HCT116 (cell line): ENCODE results near the gene COQ6. TPM values are rescaled to one million over a fixed set of nuclear protein-coding genes. Genes with fewer than 3 reads are reported as not detected.

Source experiments
- ATAC-seq: fragments of 200-7000 bp; cut with Tn5 transposase; 2 replicates; pipeline ENCODE4 v1.9.1; 2020; ENCODE audit warnings: mild to moderate bottlenecking, moderate library complexity
- BruUV-seq: library from RNA; stranded (reverse); fragments of 400-500 nt; replicated peaks from 2 replicates; lab custom pipeline; 2021; lab: Mats Ljungman, UMichigan
- CTCF ChIA-PET: fragments of 300-600 bp; sonication (Branson Sonifier 250); formaldehyde crosslinking; loops from one replicate; lab custom pipeline; 2021; ENCODE audit warnings: antibody characterized with exemption; lab: Charles Lee
- POLR2A ChIA-PET: fragments of 300-600, 350-600 bp; sonication (Branson Sonifier 250); formaldehyde crosslinking; loops from one replicate; lab custom pipeline; 2021; ENCODE audit warnings: antibody characterized with exemption; lab: Charles Lee
- RAD21 ChIA-PET, 2 experiments: fragments of 300-600 bp; sonication (Branson Sonifier 250); formaldehyde crosslinking; loops; one replicate each; lab custom pipeline; 2023; ENCODE audit warnings: low total read pairs in 2 of 2; ENCODE audit not compliant: uncharacterized antibody in 2 of 2, unreplicated experiment in 2 of 2, low non-redundant PET in 1 of 2; lab: Charles Lee
- DNase-seq: peaks from one replicate; pipeline ENCODE4 v3.0.0-alpha.2; 2010; ENCODE audit warnings: low read depth, low spot score
- H2AFZ ChIP-seq: fragments of 200-600 bp; shearing (Covaris generic), sonication (generic); 2 replicates; pipeline ENCODE4 v1.6.1; 2017; ENCODE audit warnings: low read depth, mixed run types, mixed read lengths, antibody characterized with exemption, low read length; ENCODE audit not compliant: poor library complexity, severe bottlenecking
- H3K27ac ChIP-seq: 2 replicates; pipeline ENCODE4 v1.5.1; 2012; ENCODE audit warnings: low read depth, low read length
- H3K27me3 ChIP-seq: fragments of 200-600 bp; sonication (generic); 2 replicates; pipeline ENCODE4 v1.6.1; 2016; ENCODE audit warnings: mixed run types, low read length, mixed read lengths; ENCODE audit not compliant: insufficient read depth
- H3K36me3 ChIP-seq, 2 experiments: fragments of 200-500 bp in 1 of 2; fragments of 200-600 bp in 1 of 2; sonication (Bioruptor generic) in 1 of 2; sonication (generic) in 1 of 2; 2 replicates each; pipeline versions ENCODE4 v1.5.1 to v1.6.1; 2014 to 2016; ENCODE audit warnings: low read length in 2 of 2, inconsistent platforms in 1 of 2, mixed read lengths in 1 of 2, mixed run types in 1 of 2; ENCODE audit not compliant: insufficient read depth in 2 of 2, control insufficient read depth in 1 of 2
- H3K4me1 ChIP-seq, 2 experiments: fragments of 200-600 bp in 1 of 2; sonication (generic) in 1 of 2; 2 replicates each; pipeline versions ENCODE4 v1.5.1 to v1.6.1; 2012 to 2017; ENCODE audit warnings: low read length in 2 of 2, inconsistent platforms in 1 of 2, mild to moderate bottlenecking in 1 of 2, mixed read lengths in 1 of 2, mixed run types in 1 of 2, moderate library complexity in 1 of 2; ENCODE audit not compliant: insufficient read depth in 2 of 2, control insufficient read depth in 1 of 2
- H3K4me2 ChIP-seq: fragments of 200-600 bp; sonication (generic); 2 replicates; pipeline ENCODE4 v1.6.1; 2017; ENCODE audit warnings: mixed run types, low read length, mixed read lengths
- H3K4me3 ChIP-seq, 2 experiments: fragments of 200-600 bp in 1 of 2; sonication (generic) in 1 of 2; replicated peaks in 1 of 2; 2 replicates each; pipeline ENCODE4 v1.5.1; 2011 to 2016; ENCODE audit warnings: low read length in 2 of 2, control low read depth in 1 of 2, low read depth in 1 of 2, mild to moderate bottlenecking in 1 of 2, mixed read lengths in 1 of 2, mixed run types in 1 of 2
- H3K79me2 ChIP-seq: fragments of 200-600 bp; sonication (generic); 2 replicates; pipeline ENCODE4 v1.6.1; 2017; ENCODE audit warnings: mild to moderate bottlenecking, mixed run types, low read length, moderate library complexity, mixed read lengths; ENCODE audit not compliant: insufficient read depth
- H3K9ac ChIP-seq: fragments of 200-600 bp; sonication (generic); 2 replicates; pipeline ENCODE4 v1.6.1; 2016; ENCODE audit warnings: low read length, mixed read lengths
- H3K9me2 ChIP-seq: fragments of 200-600 bp; sonication (generic), shearing (Covaris generic); 2 replicates; pipeline ENCODE4 v1.6.1; 2017; ENCODE audit warnings: mixed run types, mild to moderate bottlenecking, moderate library complexity; ENCODE audit not compliant: insufficient read depth
- H3K9me3 ChIP-seq, 2 experiments: fragments of 200-500 bp in 1 of 2; fragments of 200-600 bp in 1 of 2; sonication (Bioruptor generic) in 1 of 2; sonication (generic) in 1 of 2; 2 replicates each; pipeline ENCODE4 v1.6.1; 2014 to 2017; ENCODE audit warnings: low read length in 2 of 2, mixed read lengths in 2 of 2, inconsistent platforms in 1 of 2, low read depth in 1 of 2, mild to moderate bottlenecking in 1 of 2, mixed run types in 1 of 2, moderate library complexity in 1 of 2; ENCODE audit not compliant: control insufficient read depth in 1 of 2, insufficient read depth in 1 of 2
- H4K20me1 ChIP-seq: fragments of 200-600 bp; sonication (generic), shearing (Covaris generic); 2 replicates; pipeline ENCODE4 v1.6.1; 2017; ENCODE audit warnings: mixed run types, mild to moderate bottlenecking, moderate library complexity; ENCODE audit not compliant: insufficient read depth
- CBX3 ChIP-seq: IDR thresholded peaks from 2 replicates; pipeline ENCODE4 v1.6.1; 2012; ENCODE audit warnings: low read depth
- POLR2A ChIP-seq: IDR thresholded peaks from 2 replicates; pipeline ENCODE4 v1.7.0; 2011; ENCODE audit warnings: borderline replicate concordance; ENCODE audit not compliant: insufficient read depth, insufficient read length; ENCODE audit errors: extremely low read depth
- SIN3A ChIP-seq: IDR thresholded peaks from 2 replicates; pipeline ENCODE4 v1.6.1; 2012; ENCODE audit warnings: low read depth
- intact Hi-C: fragments of 100-400 bp; cut with micrococcal nuclease; formaldehyde crosslinking; loops from 2 replicates; pipeline ENCODE4 v1.10.0; 2022
- total RNA-seq: library from RNA; stranded (reverse); gene quantifications from one replicate; pipeline ENCODE4 v1.2.1, GENCODE V29; 2021; ENCODE audit not compliant: unreplicated experiment

The COQ6 gene
- total RNA-seq, 1 experiment from 2014 or later: 21.6 TPM

DNA sequence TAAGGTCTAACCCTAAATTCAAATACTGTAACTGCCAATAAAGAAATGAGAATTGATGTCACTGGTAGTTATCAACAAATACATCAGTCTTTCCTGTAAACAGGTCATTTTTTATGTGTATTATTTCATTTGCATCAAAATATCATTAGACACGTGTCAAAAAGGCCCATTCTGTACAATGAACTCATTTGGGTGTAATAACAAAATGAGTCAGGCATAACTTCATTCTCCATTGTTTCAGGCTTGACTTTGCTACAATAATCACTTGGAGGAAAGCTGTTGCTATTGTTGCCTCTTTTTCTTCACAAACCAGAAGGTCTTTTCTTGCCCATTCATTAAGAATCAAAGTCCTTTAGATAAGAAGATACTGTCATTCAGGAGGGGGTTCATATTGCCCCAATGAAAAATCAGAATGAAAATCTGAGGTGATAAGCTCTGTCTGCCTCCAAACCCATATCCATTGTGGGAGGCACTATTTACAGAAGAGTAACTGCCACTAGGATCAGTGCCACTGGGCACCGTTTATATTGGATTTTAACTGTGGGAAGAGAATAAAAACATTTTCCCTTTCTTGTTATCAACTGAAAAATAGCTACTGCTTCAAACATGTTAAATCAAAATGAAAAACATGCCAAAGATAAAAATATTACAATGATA, 58.9 kb downstream of the COQ6 start:
- no peak overlapping the region for H2AFZ ChIP-seq
- ChIA-PET CTCF (interaction anchor here (0.7 kb wide), 1 partner anchor 33 kb away, joined by 3 read pairs; no protein-coding TSS in a partner anchor), POLR2A (no interaction called here), RAD21 (no interaction called here)
- no peaks in the 10 kb centered on the region for H3K9me2 ChIP-seq
- H3K79me2 ChIP-seq: no peaks in the 10 kb centered on the region
- H3K27me3 ChIP-seq: no peaks in the 10 kb centered on the region
- no TSS peak for BruUV-seq
- no peak for ATAC-seq
- H3K9me3 ChIP-seq: no peaks in the 10 kb centered on the region
- H3K27ac ChIP-seq: no peak overlapping the region
- H3K4me1 ChIP-seq: peaks cover 0 to under 1% of the 10 kb centered on the region in 2 experiments; a peak in 1 of 4 replicates
- no peak for TF ChIP-seq SIN3A
- TF ChIP-seq CBX3: no peak
- no peak for TF ChIP-seq POLR2A
- no peak overlapping the region for H3K4me2 ChIP-seq
- no peak overlapping the region for H3K9ac ChIP-seq
- intact Hi-C loops: no loop called here
- H3K4me3 ChIP-seq: no peak overlapping the region
- peaks cover 0 to 6% of the 10 kb centered on the region in 2 experiments; a peak in 2 of 4 replicates for H3K36me3 ChIP-seq
- H4K20me1 ChIP-seq: no peaks in the 10 kb centered on the region
- no peak for DNase-seq

Other genes with a start within 250 kb of the COQ6 start
- 24.6 TPM for gene PNMA1, start 235.9 kb upstream of the COQ6 start, total RNA-seq
- 22.1 TPM for gene PTGR2, start 98.5 kb upstream of the COQ6 start, total RNA-seq
- 37.6 TPM for gene ZNF410, start 63.4 kb upstream of the COQ6 start, total RNA-seq
- gene FAM161B, start 208 bp upstream of the COQ6 start, total RNA-seq: 1.6 TPM
- 14.4 TPM for gene ENTPD5, start 69.0 kb downstream of the COQ6 start, total RNA-seq
- 4.0 TPM for gene BBOF1, start 69.0 kb downstream of the COQ6 start, total RNA-seq
- gene ALDH6A1, start 134.2 kb downstream of the COQ6 start, total RNA-seq: 15.6 TPM
- gene LIN52, start 134.7 kb downstream of the COQ6 start, total RNA-seq: 9.6 TPM